PC-9 (cell line): Measurements from ENCODE around the gene SERPINE2.

ENCODE experiments used
- CTCF ChIP-seq: fragments of 200-600 bp; sonication (generic); conservative IDR thresholded peaks from 2 replicates; pipeline ENCODE4 v1.6.1; 2017; ENCODE audit warnings: mixed run types, antibody characterized with exemption, mild to moderate bottlenecking, moderate library complexity
- EZH2 ChIP-seq: fragments of 200-600 bp; sonication (generic); IDR thresholded peaks from 2 replicates; pipeline ENCODE4 v1.8.0; 2017; ENCODE audit warnings: antibody characterized with exemption, low read depth

GRCh38 chr2:224041554-224041953 lies 2.5 kb upstream of the SERPINE2 start:
- no peak for TF ChIP-seq CTCF
- TF ChIP-seq EZH2: no peak
